ENCODE data around the gene ZNF416.

GRCh38 chr19:57587529-57587928 lies 8.8 kb upstream of the ZNF416 start:
- TF ChIP-seq CTCF (IDR thresholded peaks at IDR 0.05; ENCODE audit: control extremely low read depth in 1 of 3, insufficient read depth in 1 of 3, low read depth in 1 of 3, low read length in 3 of 3) (no peak), JUN (IDR thresholded peaks at IDR 0.05; ENCODE audit: low read depth, low read length) (no peak), ASH2L (IDR thresholded peaks at IDR 0.05; ENCODE audit: low read length) (no peak), POU5F1 (IDR thresholded peaks at IDR 0.05; ENCODE audit: low read depth, low read length) (no peak), SP1 (IDR thresholded peaks at IDR 0.05; ENCODE audit: low read depth, low read length) (no peak), POLR2AphosphoS5 (IDR thresholded peaks at IDR 0.05; ENCODE audit: low read depth, low read length) (no peak), ZNF274 (IDR thresholded peaks at IDR 0.05; ENCODE audit: borderline replicate concordance, extremely low read depth, low read length) (no peak), POLR2A (IDR thresholded peaks at IDR 0.05; ENCODE audit: control extremely low read depth in 1 of 2, low read depth in 2 of 2, low read length in 2 of 2) (no peak), PHF8 (conservative IDR thresholded peaks at IDR 0.05; ENCODE audit: low read depth, low read length) (no peak)
